Adrenal gland (tissue), 5 donors: ENCODE results near the gene YOD1.

Source experiments
- CTCF ChIP-seq, 6 experiments: fragments of 450-650 bp in 4 of 6; fragments of 200-600 bp in 2 of 6; sonication (generic) in 1 of 6; IDR thresholded peaks; 1 replicate in 5 of 6; 2 replicates in 1 of 6; pipeline versions ENCODE4 v1.5.1 to v1.8.0; 2016 to 2021; ENCODE audit warnings: antibody characterized with exemption in 6 of 6, mild to moderate bottlenecking in 2 of 6, moderate library complexity in 1 of 6
- POLR2A ChIP-seq, 2 donors: fragments of 450-650 bp; IDR thresholded peaks; one replicate each; pipeline ENCODE4 v1.6.1; 2017; ENCODE audit warnings: antibody characterized with exemption in 2 of 2, mild to moderate bottlenecking in 2 of 2, moderate library complexity in 1 of 2
- donor health status: DM: no; HTN: no; CAD: no.

GRCh38 chr1:207019661-207020060 is 31.3 kb downstream of the YOD1 start:
- TF ChIP-seq CTCF (IDR thresholded peaks at IDR 0.05) (no peak), POLR2A (IDR thresholded peaks at IDR 0.05) (no peak)
